GM19395 (cell line): Measurements from ENCODE around the gene CEP89.
"Not testable (repeated sequence)": the region's sequence is repeated elsewhere in the genome, so short reads cannot be mapped to it uniquely, and the experiment has no call there.

Source experiments
- ATAC-seq: cut with Tn5 transposase; IDR thresholded peaks from one replicate; pipeline ENCODE4 v1.9.1; 2021; ENCODE audit warnings: mild to moderate bottlenecking, moderate library complexity; ENCODE audit not compliant: unreplicated experiment

CEP89 gene

GRCh38 chr19:32896516-32897214, 75.1 kb downstream of the CEP89 start:
- no peak for ATAC-seq

GRCh38 chr19:32895384-32895783, 76.4 kb downstream of the CEP89 start:
- ATAC-seq, result peak; percentile 77

GRCh38 chr19:32891609-32892008, 80.1 kb downstream of the CEP89 start:
- ATAC-seq, result no peak

- ATAC-seq, result no peak
Observed at GRCh38 chr19:32890841-32891240, 80.9 kb downstream of the CEP89 start.

- no peak for ATAC-seq
Observed at GRCh38 chr19:32890326-32890725, 81.4 kb downstream of the CEP89 start.

GRCh38 chr19:32889137-32889934, 82.4 kb downstream of the CEP89 start:
- no peak for ATAC-seq

- ATAC-seq, result no peak
Observed at GRCh38 chr19:32887572-32888215, 84.1 kb downstream of the CEP89 start.

- no peak for ATAC-seq
Observed at GRCh38 chr19:32886241-32886640, 85.5 kb downstream of the CEP89 start.

GRCh38 chr19:32885255-32885654, 86.5 kb downstream of the CEP89 start:
- not testable (repeated sequence) for ATAC-seq

GRCh38 chr19:32881766-32882165, 90.0 kb downstream of the CEP89 start:
- ATAC-seq, result no peak

- ATAC-seq, result no peak
Observed at GRCh38 chr19:32880622-32881021, 91.1 kb downstream of the CEP89 start.

GRCh38 chr19:32879741-32880140, 92.0 kb downstream of the CEP89 start:
- ATAC-seq, result no peak

- no peak for ATAC-seq
Observed at GRCh38 chr19:32878988-32879387, 92.8 kb downstream of the CEP89 start.

- no peak for ATAC-seq
Observed at GRCh38 chr19:32877977-32878745, 93.6 kb downstream of the CEP89 start.

- no peak for ATAC-seq
Observed at GRCh38 chr19:32877323-32877912, 94.3 kb downstream of the CEP89 start.

GRCh38 chr19:32876919-32877285, 94.9 kb downstream of the CEP89 start:
- ATAC-seq, result no peak

GRCh38 chr19:32876236-32876918, 95.4 kb downstream of the CEP89 start:
- no peak for ATAC-seq

- no peak for ATAC-seq
Observed at GRCh38 chr19:32875428-32875827, 96.3 kb downstream of the CEP89 start.

GRCh38 chr19:32874605-32875004, 97.2 kb downstream of the CEP89 start:
- no peak for ATAC-seq
